Activated naive CD4-positive, alpha-beta T cell treated with anti-CD3 and anti-CD28 coated beads for 36 hours (primary cell): Measurements from ENCODE around the gene DNAJC25. TPM values are rescaled to one million over a fixed set of nuclear protein-coding genes. Genes with fewer than 3 reads are reported as not detected.
"Not testable (repeated sequence)": the region's sequence is repeated elsewhere in the genome, so short reads cannot be mapped to it uniquely, and the experiment has no call there.

Source experiments
- CTCF ChIA-PET: fragments of 350-600 bp; sonication (Branson Sonifier 250); formaldehyde crosslinking; loops from one replicate; lab custom pipeline; 2021; ENCODE audit warnings: antibody characterized with exemption; lab: Charles Lee
- DNase-seq: peaks from one replicate; pipeline ENCODE4 v3.0.0-alpha.2; 2020
- H3K27ac Mint-ChIP-seq: one replicate; pipeline ENCODE4 v1.8.0; 2021; ENCODE audit warnings: mild to moderate bottlenecking, mixed read lengths
- H3K27me3 Mint-ChIP-seq: one replicate; pipeline ENCODE4 v1.8.0; 2021; ENCODE audit warnings: low read depth, mixed read lengths
- H3K36me3 Mint-ChIP-seq: one replicate; pipeline ENCODE4 v1.8.0; 2021; ENCODE audit warnings: low read depth, mixed read lengths
- H3K4me1 Mint-ChIP-seq: one replicate; pipeline ENCODE4 v1.8.0; 2021; ENCODE audit warnings: low read depth, mixed read lengths
- H3K4me3 Mint-ChIP-seq: one replicate; pipeline ENCODE4 v1.8.0; 2021; ENCODE audit warnings: mild to moderate bottlenecking, moderate library complexity, mixed read lengths
- H3K9me3 Mint-ChIP-seq: one replicate; pipeline ENCODE4 v1.8.0; 2021; ENCODE audit warnings: mixed read lengths
- intact Hi-C: fragments of 100-400 bp; cut with micrococcal nuclease; formaldehyde crosslinking; loops from one replicate; pipeline ENCODE4 v1.15.1; 2023
- total RNA-seq, 2 experiments: library from RNA; stranded (reverse); gene quantifications; one replicate each; pipeline ENCODE4 v1.2.3, GENCODE V29; 2021

Gene DNAJC25
- total RNA-seq, 2 experiments from 2014 or later = 3.4 to 3.9 TPM

DNA sequence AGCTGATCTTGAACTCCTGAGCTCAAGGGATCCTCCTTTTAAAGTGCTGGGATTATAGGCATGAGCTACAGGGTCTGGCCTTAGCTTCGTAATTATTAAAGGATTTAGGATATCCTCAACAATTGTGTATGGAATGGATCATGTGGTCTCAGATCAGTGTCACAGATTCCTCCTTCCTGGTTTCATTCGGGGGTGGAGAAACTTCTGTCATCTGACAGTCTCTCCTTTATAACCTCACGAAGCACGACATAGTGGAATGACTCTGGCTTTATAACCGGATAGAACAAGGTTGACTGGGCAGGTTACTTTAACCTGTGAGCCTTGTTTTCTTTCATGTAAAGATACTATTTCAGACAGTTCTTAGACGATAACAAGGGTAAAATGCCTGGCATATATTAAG is 25.9 kb downstream of the DNAJC25 start:
- peaks cover 2% of the 10 kb centered on the region for H3K27me3 Mint-ChIP-seq
- peaks cover 17% of the 10 kb centered on the region for H3K36me3 Mint-ChIP-seq
- peaks cover 9% of the 10 kb centered on the region for H3K4me1 Mint-ChIP-seq
- H3K9me3 Mint-ChIP-seq = no peaks in the 10 kb centered on the region
- intact Hi-C loops = no loop called here
- DNase-seq = no peak
- H3K4me3 Mint-ChIP-seq = no peak overlapping the region
- CTCF ChIA-PET = no interaction called here
- no peak overlapping the region for H3K27ac Mint-ChIP-seq

DNA sequence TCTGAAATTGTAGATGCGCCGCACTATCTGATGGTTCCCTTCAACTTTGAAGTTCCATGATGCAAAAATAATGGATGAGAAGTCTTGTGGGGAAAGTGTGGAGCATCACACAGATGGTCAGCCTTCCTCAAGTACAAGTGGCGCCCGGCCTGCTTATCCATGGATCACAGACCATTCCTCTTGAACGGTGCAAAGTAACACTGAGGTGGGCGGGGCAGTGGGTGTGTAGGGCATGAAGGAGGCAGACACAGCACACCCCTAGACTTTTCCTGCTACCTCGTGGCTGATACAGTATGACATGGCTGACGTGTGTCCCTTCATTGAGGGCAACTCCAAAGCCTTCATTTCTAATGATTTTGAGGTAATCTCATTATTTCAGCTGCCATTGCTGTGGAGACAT is 27.8 kb downstream of the DNAJC25 start:
- no peak overlapping the region for H3K4me3 Mint-ChIP-seq
- no peak for DNase-seq
- intact Hi-C loops = no loop called here
- CTCF ChIA-PET = interaction anchor here (1.0 kb wide), 1 partner anchor 61 kb away, joined by 3 read pairs; no protein-coding TSS in a partner anchor
- no peaks in the 10 kb centered on the region for H3K9me3 Mint-ChIP-seq
- no peak overlapping the region for H3K27ac Mint-ChIP-seq
- peaks cover 22% of the 10 kb centered on the region for H3K36me3 Mint-ChIP-seq
- peaks cover 23% of the 10 kb centered on the region for H3K4me1 Mint-ChIP-seq
- H3K27me3 Mint-ChIP-seq = peaks cover 2% of the 10 kb centered on the region

DNA sequence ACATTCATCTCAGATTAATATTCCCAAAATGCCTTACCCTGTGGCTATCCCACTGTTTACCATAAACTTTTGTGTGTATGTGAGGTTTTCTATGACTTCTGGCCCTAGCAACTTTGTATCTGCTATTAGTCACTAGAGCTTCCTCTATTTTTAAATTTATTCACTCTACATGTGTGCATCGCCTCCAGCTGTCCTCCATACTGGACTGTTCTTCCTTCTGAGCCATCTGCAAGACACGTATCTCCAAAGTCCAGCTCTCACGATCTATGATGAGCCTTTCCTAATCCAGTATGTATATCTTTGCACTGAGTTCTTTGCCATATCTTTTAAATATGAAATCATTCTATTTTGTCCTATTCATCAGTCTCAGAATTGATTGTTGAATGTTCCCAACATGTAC is 28.6 kb downstream of the DNAJC25 start:
- Mint-ChIP-seq H3K4me1 (peaks cover 25% of the 10 kb centered on the region), H3K36me3 (peaks cover 21% of the 10 kb centered on the region), H3K27me3 (peaks cover 2% of the 10 kb centered on the region), H3K4me3 (no peak overlapping the region), H3K27ac (no peak overlapping the region), H3K9me3 (no peaks in the 10 kb centered on the region)
- intact Hi-C loops = loop anchor here (5.0 to 10.0 kb wide), 3 partner anchors 723 to 1563 kb away; partner anchors contain the start of genes FKBP15, HSDL2, KIAA1958 and SLC31A1
- CTCF ChIA-PET = interaction anchor here (1.0 kb wide), 1 partner anchor 61 kb away, joined by 3 read pairs; no protein-coding TSS in a partner anchor
- no peak for DNase-seq

DNA sequence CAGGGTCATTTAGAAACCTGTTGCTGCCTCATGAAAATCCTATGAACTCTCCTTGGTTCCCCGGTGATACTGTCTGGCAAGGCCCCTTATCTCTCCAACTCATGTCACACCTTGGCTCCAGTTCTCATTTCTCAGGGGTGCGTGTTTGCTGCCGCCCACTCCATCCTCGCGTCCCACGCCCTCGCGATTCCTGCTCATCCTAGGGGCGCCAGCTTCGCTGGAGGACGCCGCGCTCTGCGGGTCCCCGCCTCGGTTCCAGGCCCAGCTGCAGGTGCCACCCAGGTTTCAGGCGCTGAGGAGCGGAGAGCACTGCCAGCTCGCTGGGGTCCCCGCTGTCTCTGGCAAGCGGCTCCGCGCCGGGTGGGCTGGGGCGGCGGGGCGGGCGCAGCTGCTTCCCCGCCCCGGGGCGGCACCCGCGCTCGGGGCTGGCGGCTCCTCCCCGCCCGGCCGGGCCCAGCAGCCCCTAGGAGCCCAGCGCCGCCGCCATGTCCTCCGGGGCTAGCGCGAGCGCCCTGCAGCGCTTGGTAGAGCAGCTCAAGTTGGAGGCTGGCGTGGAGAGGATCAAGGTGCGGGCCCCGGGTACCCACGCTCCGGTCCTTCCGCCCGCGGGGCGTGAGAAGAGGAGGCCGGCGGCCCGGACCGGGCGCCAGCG is 30.1 kb downstream of the DNAJC25 start, which contains the start of gene GNG10:
Gene GNG10 (plus strand): TSS at position 456 of the 652 bp plus-strand sequence. CDS start 30 bp downstream, at position 486.
- intact Hi-C loops = loop anchor here (1.0 to 10.0 kb wide), 4 partner anchors 30 to 1561 kb away; partner anchors contain the start of genes DNAJC25, FKBP15, HSDL2 and KIAA1958
- peak; percentile 63 for DNase-seq
- peak within 1 kb of the TSS; percentile 97 for H3K4me3 Mint-ChIP-seq
- peak within 1 kb of the TSS; percentile 95 for H3K27ac Mint-ChIP-seq
- H3K27me3 Mint-ChIP-seq = peaks cover 2% of the 10 kb centered on the region
- H3K9me3 Mint-ChIP-seq = no peaks in the 10 kb centered on the region
- H3K4me1 Mint-ChIP-seq = peaks cover 31% of the 10 kb centered on the region
- CTCF ChIA-PET = interaction anchor here (1.6 kb wide), 1 partner anchor 63 kb away, joined by 7 read pairs; no protein-coding TSS in a partner anchor
- H3K36me3 Mint-ChIP-seq = peaks cover 20% of the 10 kb centered on the region

DNA sequence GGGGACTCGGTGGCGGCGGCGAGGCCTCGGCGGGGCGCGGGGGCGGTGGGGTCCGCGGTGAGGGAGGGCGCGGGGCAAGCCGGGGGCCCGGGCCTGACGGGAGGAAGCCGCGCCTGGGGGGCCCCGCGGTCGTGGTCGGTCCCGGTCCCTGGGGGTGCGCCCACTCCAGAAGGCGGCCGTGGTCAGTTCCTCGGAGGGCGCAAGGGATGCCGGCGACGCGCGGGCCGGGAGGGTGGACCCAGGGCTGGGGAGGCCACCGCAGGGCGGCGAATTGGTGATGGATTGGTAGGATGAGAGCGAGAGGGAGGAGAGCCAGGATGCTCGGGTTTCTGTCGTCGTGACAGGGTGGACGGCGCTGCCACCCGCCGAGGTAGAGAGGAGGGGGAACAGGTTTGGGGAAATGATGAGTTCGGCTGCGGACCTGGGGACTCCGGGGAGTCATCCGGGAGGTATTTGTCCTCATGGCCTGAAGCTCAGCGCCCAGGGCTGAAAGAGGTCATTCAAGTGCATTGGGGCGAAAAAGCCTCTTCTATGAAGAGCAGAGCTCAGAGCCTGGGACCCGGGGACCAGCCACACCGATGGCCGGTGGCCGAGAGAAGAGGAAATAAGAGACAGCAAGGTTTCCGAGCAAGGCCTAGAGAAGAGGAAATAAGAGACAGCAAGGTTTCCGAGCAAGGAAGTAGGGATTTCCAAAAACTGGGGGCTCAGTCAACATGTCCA is 30.8 kb downstream of the DNAJC25 start:
- Mint-ChIP-seq H3K36me3 (peaks cover 23% of the 10 kb centered on the region), H3K4me3 (peak overlapping the region; percentile 97), H3K9me3 (no peaks in the 10 kb centered on the region), H3K27me3 (peaks cover 2% of the 10 kb centered on the region), H3K4me1 (peaks cover 33% of the 10 kb centered on the region), H3K27ac (peak overlapping the region; percentile 95)
- CTCF ChIA-PET = interaction anchor here (0.6 to 1.6 kb wide), 2 partner anchors 64 to 153 kb away, joined by 3 to 7 read pairs; no protein-coding TSS in a partner anchor
- intact Hi-C loops = loop anchor here (1.0 to 10.0 kb wide), 5 partner anchors 31 to 1560 kb away; partner anchors contain the start of genes DNAJC25, ECPAS, FKBP15 and HSDL2
- DNase-seq = peak; percentile 42

DNA sequence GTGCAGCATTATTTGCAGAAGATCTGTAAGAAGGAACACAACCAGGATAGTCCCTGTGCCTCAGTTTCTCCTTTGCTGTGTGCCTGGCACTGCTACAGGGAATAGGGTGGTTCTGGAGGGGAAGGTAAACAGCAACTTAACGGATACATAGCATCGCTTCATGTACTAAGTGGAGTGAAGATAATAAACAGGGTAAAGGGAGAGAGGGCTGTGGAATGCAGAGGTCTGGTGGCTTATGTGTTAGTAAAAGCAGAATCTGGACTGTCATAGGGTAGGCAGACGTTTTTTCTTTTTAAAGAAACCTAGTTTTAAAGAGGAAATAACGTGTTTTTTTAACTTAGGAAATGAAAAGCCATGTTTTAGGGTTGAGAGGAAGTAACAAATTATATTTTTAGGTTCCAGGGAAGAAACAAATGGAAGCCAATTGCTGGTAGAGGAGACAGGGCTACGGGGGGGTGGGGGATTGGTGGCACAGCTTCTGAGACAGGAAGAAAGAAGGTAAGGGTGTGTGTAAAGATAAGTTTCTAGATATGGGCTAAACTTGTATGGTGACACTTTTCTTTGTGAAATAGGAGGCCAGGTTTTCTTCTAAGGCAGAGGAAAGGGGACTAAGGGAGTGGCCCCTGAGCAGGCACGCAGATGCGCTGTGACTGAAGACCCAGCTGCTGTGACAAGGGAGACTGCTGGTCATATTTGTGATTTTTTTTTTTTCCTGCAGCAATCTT is 31.6 kb downstream of the DNAJC25 start:
- peaks cover 28% of the 10 kb centered on the region for H3K36me3 Mint-ChIP-seq
- intact Hi-C loops = loop anchor here (2.0 to 10.0 kb wide), 4 partner anchors 178 to 1560 kb away; partner anchors contain the start of genes ECPAS, FKBP15, HSDL2 and KIAA1958
- peak overlapping the region; percentile 95 for H3K27ac Mint-ChIP-seq
- peaks cover 2% of the 10 kb centered on the region for H3K27me3 Mint-ChIP-seq
- H3K4me1 Mint-ChIP-seq = peaks cover 33% of the 10 kb centered on the region
- peak overlapping the region; percentile 97 for H3K4me3 Mint-ChIP-seq
- peak; percentile 27 for DNase-seq
- no peaks in the 10 kb centered on the region for H3K9me3 Mint-ChIP-seq
- CTCF ChIA-PET = interaction anchor here (0.6 to 1.6 kb wide), 4 partner anchors 30 to 153 kb away, joined by 3 to 7 read pairs (median 4); no protein-coding TSS in a partner anchor

DNA sequence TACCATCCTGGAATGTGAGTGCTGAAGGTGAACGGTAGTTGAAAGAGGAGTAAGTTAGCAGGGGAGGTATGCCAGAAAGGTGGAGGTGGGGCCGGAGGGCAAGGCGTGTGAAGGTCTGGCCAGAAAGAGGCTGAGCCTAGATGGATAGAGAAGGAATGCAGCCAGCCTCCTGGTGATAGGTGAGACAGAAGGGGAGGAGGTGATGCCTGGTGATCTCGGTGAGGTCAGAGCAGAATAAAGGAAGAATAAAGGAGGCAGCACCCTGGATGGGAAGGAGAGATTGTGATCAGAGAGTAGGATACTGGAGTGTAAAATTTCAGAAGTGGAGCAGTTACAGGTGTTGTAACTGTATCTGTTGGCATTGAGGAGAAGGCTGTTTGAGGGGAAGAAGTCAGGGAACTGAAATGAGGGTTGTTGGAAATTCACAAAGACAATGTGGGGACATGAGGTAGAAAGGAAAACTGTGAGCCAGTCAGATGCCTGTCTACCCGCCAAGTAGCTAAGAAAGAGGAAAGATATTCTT is 32.2 kb downstream of the DNAJC25 start:
- CTCF ChIA-PET = interaction anchor here (0.6 to 1.1 kb wide), 4 partner anchors 29 to 1404 kb away, joined by 3 to 4 read pairs (median 4); no protein-coding TSS in a partner anchor
- Mint-ChIP-seq H3K9me3 (no peaks in the 10 kb centered on the region), H3K27ac (peak overlapping the region; percentile 95), H3K36me3 (peaks cover 31% of the 10 kb centered on the region), H3K4me3 (peak overlapping the region; percentile 97), H3K4me1 (peaks cover 33% of the 10 kb centered on the region), H3K27me3 (peaks cover 2% of the 10 kb centered on the region)
- DNase-seq = no peak
- intact Hi-C loops = loop anchor here (2.0 to 10.0 kb wide), 4 partner anchors 179 to 1559 kb away; partner anchors contain the start of genes ECPAS, FKBP15, HSDL2 and KIAA1958

DNA sequence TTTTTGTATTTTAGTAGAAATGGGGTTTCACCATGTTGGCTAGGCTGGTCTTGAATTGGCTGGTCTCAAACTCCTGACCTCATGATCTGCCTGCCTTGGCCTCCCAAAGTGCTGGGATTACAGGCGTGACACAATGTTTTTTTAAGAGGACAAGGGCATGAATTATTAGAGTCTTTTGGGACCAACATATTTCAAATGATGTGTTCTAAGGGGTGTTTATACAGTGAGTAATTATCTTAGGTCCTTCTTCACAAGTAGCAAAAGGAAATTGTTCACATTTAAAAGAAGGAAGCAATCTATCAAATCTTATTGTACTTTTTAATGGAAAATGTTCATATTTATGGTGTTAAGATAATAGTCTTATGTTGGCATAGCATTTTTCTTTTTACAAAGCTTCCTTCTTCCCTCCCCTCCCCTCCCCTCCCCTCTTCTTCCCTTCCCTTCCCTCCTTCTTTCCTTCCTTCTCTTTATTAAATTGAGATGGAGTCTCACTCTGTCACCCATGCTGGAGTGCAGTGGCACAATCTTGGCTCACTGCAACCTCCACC is 37.0 kb downstream of the DNAJC25 start:
- no peak for DNase-seq
- intact Hi-C loops = loop anchor here (10.0 kb wide), 1 partner anchor 817 kb away; the partner anchor contains the start of gene KIAA1958
- Mint-ChIP-seq H3K27me3 (no peaks in the 10 kb centered on the region), H3K4me3 (no peak overlapping the region), H3K9me3 (no peaks in the 10 kb centered on the region), H3K4me1 (peaks cover 18% of the 10 kb centered on the region), H3K36me3 (peaks cover 35% of the 10 kb centered on the region), H3K27ac (no peak overlapping the region)
- CTCF ChIA-PET = no interaction called here

DNA sequence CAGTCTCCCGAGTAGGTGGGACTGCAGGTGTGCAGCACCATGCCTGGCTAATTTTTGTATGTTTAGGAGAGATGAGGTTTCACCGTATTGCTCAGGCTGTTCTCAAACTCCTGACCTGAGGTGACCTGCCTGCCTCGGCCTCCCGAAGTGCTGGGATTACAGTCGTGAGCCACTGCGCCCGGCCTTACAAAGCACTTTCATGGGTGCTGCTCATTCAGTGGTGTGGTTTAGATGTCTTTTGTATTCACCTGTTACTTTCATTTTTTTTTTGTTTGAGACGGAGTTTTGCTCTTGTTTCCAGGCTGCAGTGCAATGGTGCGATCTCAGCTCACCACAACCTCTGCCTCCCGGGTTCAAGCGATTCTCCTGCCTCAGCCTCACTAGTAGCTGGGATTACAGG is 37.5 kb downstream of the DNAJC25 start:
- Mint-ChIP-seq H3K4me1 (peaks cover 13% of the 10 kb centered on the region), H3K36me3 (peaks cover 30% of the 10 kb centered on the region)
- CTCF ChIA-PET, H3K27ac Mint-ChIP-seq, DNase-seq, H3K9me3 Mint-ChIP-seq, H3K4me3 Mint-ChIP-seq, H3K27me3 Mint-ChIP-seq: not testable (repeated sequence)
- intact Hi-C loops = loop anchor here (10.0 kb wide), 1 partner anchor 816 kb away; the partner anchor contains the start of gene KIAA1958

DNA sequence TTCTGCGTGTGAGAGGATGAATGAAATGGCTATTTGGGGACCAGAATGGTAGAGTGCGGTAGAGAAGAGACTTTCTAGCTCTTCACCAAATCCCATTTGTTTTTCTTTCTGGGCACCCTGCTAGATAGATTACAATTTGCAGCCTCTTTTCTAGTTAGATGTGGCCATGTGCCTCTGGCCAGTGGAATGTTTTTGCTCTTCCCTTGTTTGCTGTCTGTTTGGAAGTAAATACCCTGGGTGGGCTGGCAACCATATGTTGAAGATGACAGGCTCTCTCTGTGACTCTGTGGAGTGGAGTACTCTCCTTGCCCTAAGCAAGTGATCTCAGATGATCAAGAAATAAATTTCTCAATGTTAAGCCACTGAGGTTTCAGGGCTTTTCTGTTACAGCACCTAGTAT is 43.2 kb downstream of the DNAJC25 start:
- peaks cover 30% of the 10 kb centered on the region for H3K36me3 Mint-ChIP-seq
- intact Hi-C loops = no loop called here
- H3K9me3 Mint-ChIP-seq = no peaks in the 10 kb centered on the region
- no peaks in the 10 kb centered on the region for H3K4me1 Mint-ChIP-seq
- H3K27me3 Mint-ChIP-seq = no peaks in the 10 kb centered on the region
- no peak overlapping the region for H3K4me3 Mint-ChIP-seq
- CTCF ChIA-PET = interaction anchor here (0.8 kb wide), 1 partner anchor 59 kb away, joined by 3 read pairs; no protein-coding TSS in a partner anchor
- DNase-seq = no peak
- no peak overlapping the region for H3K27ac Mint-ChIP-seq

DNA sequence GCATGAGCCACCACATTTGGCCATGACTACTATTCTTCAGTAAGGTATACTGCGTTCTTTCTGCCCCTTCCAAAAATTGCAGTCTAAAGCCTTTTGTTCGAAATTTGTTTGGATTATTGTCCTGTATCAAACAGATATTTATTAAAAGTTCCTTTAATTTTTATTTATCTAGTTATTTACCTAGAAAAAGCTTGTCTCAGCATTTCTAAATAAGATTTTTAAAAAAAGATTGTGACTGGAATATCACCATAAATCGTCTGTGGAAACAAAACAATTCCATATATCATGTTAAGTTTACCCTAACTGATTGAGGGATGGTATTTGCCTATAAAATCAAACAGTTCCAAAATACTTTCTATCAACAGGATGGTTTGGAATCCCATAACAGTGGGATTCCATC is 45.0 kb downstream of the DNAJC25 start:
- Mint-ChIP-seq H3K36me3 (peaks cover 23% of the 10 kb centered on the region), H3K4me1 (no peaks in the 10 kb centered on the region), H3K27ac (no peak overlapping the region), H3K27me3 (no peaks in the 10 kb centered on the region), H3K4me3 (no peak overlapping the region), H3K9me3 (no peaks in the 10 kb centered on the region)
- DNase-seq = no peak
- CTCF ChIA-PET = interaction anchor here (0.8 kb wide), 1 partner anchor 27 kb away, joined by 3 read pairs; no protein-coding TSS in a partner anchor
- intact Hi-C loops = no loop called here
